ENCODE measurements around the gene GLIS1. TPM values are rescaled to one million over a fixed set of nuclear protein-coding genes. Genes with fewer than 3 reads are reported as not detected.

Gene GLIS1
- total and polyA plus RNA-seq, 3 experiments from 2014 or later = 0.18 TPM; not detected in 2

DNA sequence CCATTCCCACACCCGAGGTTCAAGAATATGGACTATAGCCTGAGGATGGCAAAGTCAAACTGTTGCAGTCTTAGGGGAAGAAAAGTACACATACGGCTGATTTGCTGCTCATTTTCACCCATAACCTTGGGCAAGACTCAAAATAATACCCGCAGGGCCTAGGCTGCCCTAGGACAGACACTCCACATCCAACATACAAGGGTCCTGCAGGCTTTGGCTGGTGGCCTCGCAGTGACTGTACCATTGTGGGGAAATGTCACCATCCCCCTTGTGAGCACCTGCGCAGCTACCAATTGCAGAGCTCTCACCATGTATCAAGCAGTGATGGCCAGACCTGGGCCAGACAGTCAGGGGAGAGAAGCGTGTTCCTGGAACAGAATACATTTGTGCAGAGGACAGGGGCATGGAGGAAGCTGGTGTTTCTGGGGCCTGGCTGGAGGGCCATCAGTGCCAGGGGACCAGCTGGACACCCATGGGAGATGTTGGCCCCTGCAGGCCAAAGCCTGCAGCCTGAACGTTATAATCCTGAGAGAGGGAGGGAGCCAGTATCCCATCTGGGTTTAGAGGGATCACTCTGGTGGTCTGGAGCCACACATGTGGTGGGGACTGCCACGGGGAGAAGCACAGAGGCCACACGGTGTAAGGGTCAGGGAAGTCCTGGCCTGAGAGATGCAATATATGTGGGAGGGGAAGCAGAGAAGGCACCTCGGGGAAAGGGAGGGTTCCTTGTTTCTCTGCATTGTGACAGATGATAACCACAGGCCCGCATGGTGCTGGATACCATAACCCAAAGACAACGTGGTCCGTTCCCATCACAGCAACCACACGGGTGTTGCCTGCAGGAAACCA is 101.2 kb downstream of the GLIS1 start:
- no peaks in the 10 kb centered on the region for H3K36me3 Mint-ChIP-seq
- Histone ChIP-seq H3K36me3 (ENCODE audit: insufficient read depth, low read length) (no peaks in the 10 kb centered on the region), H3K27ac (ENCODE audit: low read depth, low read length) (no peak overlapping the region), H3K9me3 (ENCODE audit: low read length) (no peaks in the 10 kb centered on the region), H3K4me1 (ENCODE audit: insufficient read depth, low read length) (no peaks in the 10 kb centered on the region), H3K27me3 (ENCODE audit: insufficient read depth, low read length, poor library complexity, severe bottlenecking) (no peaks in the 10 kb centered on the region), H3K4me3 (ENCODE audit: low read length) (no peak overlapping the region)
- H3K27me3 Mint-ChIP-seq = peaks cover 2 to 12% of the 10 kb centered on the region in 2 donors
- no peak overlapping the region for H3K4me3 Mint-ChIP-seq
- CTCF ChIA-PET = no interaction called here
- H3K27ac Mint-ChIP-seq = peak overlapping the region in 1 of 8 donors; percentile 52
- H3K9me3 Mint-ChIP-seq = no peaks in the 10 kb centered on the region
- H3K4me1 Mint-ChIP-seq = no peaks in the 10 kb centered on the region
- no peak for DNase-seq
- POLR2A ChIA-PET = no interaction called here

DNA sequence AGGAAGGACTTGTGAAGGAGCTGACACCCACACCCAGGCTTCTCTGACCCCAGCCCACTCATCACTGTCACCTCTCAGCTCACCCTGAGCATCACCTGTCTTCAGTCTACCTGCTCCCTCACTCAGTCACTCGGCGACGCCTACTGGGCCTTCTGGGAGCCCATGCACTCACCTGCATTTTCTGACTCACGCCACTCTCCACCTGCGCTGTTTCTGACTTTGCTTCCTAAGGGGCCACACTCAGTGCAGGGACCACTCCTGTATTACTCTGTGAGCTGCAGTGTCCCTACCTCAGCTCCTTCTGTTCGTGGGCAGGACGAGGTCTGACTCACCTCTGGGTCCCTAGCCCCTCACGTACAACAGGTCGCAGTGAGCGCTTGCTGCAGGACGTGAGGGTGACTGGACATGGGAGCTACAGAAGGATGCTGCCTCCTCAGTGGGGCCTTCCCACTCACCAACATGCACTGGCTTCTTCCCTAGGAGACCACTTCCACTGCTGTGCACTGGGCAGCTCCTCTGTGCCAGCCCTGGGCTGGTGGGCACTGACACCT is 102.3 kb downstream of the GLIS1 start:
- Mint-ChIP-seq H3K36me3 (no peaks in the 10 kb centered on the region), H3K4me3 (no peak overlapping the region), H3K9me3 (no peaks in the 10 kb centered on the region), H3K27me3 (peaks cover 0 to 10% of the 10 kb centered on the region in 2 donors), H3K27ac (no peak overlapping the region), H3K4me1 (no peaks in the 10 kb centered on the region)
- no peak overlapping the region for H3K27ac ChIP-seq (ENCODE audit: low read depth, low read length)
- H3K27me3 ChIP-seq (ENCODE audit: insufficient read depth, low read length, poor library complexity, severe bottlenecking) = no peaks in the 10 kb centered on the region
- POLR2A ChIA-PET = no interaction called here
- CTCF ChIA-PET = no interaction called here
- no peaks in the 10 kb centered on the region for H3K9me3 ChIP-seq (ENCODE audit: low read length)
- H3K4me3 ChIP-seq (ENCODE audit: low read length) = no peak overlapping the region
- no peak for DNase-seq
- no peaks in the 10 kb centered on the region for H3K4me1 ChIP-seq (ENCODE audit: insufficient read depth, low read length)
- H3K36me3 ChIP-seq (ENCODE audit: insufficient read depth, low read length) = no peaks in the 10 kb centered on the region

DNA sequence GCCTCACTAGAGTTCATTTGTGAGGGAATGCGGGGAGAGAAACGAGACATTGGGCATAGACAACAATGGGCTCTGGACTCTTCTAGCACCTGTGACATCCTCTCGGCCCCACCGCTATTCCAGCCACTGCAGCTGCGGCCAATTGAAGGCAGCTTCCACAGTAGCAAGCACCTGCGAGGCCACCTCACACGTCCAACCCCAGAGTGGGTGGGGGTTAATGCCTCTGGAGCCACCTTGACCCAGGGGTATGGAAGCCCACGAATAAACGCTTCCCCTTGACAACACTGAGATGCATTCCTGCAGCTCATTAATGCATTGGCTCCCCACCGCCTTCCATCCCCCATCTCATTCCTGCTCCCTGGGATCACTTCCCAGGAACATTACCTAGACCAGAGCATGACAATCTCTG is 104.4 kb downstream of the GLIS1 start:
- Mint-ChIP-seq H3K36me3 (no peaks in the 10 kb centered on the region), H3K4me1 (no peaks in the 10 kb centered on the region), H3K27me3 (peaks cover 0 to 10% of the 10 kb centered on the region in 2 donors), H3K9me3 (no peaks in the 10 kb centered on the region), H3K4me3 (no peak overlapping the region), H3K27ac (no peak overlapping the region)
- DNase-seq = no peak
- ChIA-PET POLR2A (no interaction called here), CTCF (no interaction called here)
- Histone ChIP-seq H3K27ac (ENCODE audit: low read depth, low read length) (no peak overlapping the region), H3K27me3 (ENCODE audit: insufficient read depth, low read length, poor library complexity, severe bottlenecking) (no peaks in the 10 kb centered on the region), H3K4me3 (ENCODE audit: low read length) (no peak overlapping the region), H3K36me3 (ENCODE audit: insufficient read depth, low read length) (no peaks in the 10 kb centered on the region), H3K4me1 (ENCODE audit: insufficient read depth, low read length) (no peaks in the 10 kb centered on the region), H3K9me3 (ENCODE audit: low read length) (no peaks in the 10 kb centered on the region)

DNA sequence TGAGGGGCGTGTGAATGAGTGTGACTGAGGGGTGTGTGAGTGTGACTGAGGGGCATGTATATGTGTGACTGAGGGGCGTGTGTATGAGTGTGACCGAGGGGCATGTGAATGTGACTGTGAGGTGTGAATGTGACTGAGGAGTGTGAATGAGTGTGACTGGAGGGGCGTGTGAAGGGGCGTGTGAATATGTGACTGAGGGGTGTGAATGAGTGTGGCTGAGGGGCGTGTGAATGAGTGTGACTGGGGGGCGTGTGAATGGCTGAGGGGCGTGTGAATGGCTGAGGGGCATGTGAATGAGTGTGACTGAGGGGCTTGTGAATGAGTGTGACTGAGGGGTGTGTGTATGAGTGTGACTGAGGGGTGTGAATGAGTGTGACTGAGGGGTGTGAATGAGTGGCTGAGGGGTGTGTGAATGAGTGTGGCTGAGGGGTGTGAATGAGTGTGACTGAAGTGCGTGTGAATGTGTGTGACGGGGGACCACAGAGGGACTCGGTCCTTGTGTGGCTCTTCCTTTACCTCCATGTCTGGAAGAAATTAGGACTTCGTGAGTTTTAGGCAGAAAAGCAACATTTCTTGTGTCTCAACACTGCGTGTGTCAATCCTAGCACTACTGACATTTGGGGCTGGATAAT is 105.8 kb downstream of the GLIS1 start:
- Histone ChIP-seq H3K27ac (ENCODE audit: low read depth, low read length) (no peak overlapping the region), H3K36me3 (ENCODE audit: insufficient read depth, low read length) (no peaks in the 10 kb centered on the region), H3K4me1 (ENCODE audit: insufficient read depth, low read length) (no peaks in the 10 kb centered on the region), H3K4me3 (ENCODE audit: low read length) (no peak overlapping the region), H3K9me3 (ENCODE audit: low read length) (no peaks in the 10 kb centered on the region), H3K27me3 (ENCODE audit: insufficient read depth, low read length, poor library complexity, severe bottlenecking) (no peaks in the 10 kb centered on the region)
- POLR2A ChIA-PET = no interaction called here
- Mint-ChIP-seq H3K4me1 (no peaks in the 10 kb centered on the region), H3K36me3 (no peaks in the 10 kb centered on the region), H3K4me3 (no peak overlapping the region), H3K9me3 (no peaks in the 10 kb centered on the region), H3K27me3 (peaks cover 2 to 13% of the 10 kb centered on the region in 2 donors), H3K27ac (no peak overlapping the region)
- CTCF ChIA-PET = no interaction called here
- no peak for DNase-seq

DNA sequence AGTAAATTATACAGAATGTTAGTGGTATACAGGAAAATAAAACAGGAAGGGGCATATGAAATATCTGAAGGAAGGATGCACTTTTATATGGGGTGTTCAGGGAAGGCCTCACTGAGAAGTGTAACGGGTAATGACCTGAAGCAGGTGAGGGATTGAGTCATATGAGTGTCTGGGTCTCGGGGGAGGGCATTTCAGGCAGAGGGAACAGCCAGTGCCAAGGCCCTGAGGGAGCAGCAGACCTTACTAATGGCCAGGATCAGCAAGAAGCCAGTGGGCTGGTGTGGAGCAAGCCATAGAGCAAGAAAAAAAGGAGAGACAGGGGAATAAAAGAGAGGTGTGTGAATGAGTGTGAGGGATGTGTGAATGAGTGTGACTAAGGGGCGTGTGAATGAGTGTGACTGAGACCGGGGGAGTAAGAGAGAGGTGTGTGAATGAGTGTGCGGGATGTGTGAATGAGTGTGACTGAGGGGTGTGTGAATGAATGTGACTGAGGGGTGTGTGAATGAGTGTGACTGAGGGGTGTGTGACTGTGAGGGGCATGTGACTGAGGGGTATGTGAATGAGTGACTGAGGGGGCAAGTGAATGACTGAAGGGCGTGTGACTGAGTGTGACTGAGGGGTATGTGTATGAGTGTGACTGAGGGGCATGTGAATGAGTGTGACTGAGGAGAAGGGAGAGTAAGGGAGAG is 107.2 kb downstream of the GLIS1 start:
- Histone ChIP-seq H3K4me1 (ENCODE audit: insufficient read depth, low read length) (no peaks in the 10 kb centered on the region), H3K27me3 (ENCODE audit: insufficient read depth, low read length, poor library complexity, severe bottlenecking) (no peaks in the 10 kb centered on the region), H3K9me3 (ENCODE audit: low read length) (no peaks in the 10 kb centered on the region), H3K36me3 (ENCODE audit: insufficient read depth, low read length) (no peaks in the 10 kb centered on the region), H3K4me3 (ENCODE audit: low read length) (no peak overlapping the region), H3K27ac (ENCODE audit: low read depth, low read length) (no peak overlapping the region)
- Mint-ChIP-seq H3K9me3 (no peaks in the 10 kb centered on the region), H3K27me3 (peaks cover 3 to 7% of the 10 kb centered on the region in 2 donors), H3K36me3 (no peaks in the 10 kb centered on the region), H3K27ac (no peak overlapping the region), H3K4me3 (no peak overlapping the region), H3K4me1 (no peaks in the 10 kb centered on the region)
- no peak for DNase-seq
- ChIA-PET CTCF (no interaction called here), POLR2A (no interaction called here)

DNA sequence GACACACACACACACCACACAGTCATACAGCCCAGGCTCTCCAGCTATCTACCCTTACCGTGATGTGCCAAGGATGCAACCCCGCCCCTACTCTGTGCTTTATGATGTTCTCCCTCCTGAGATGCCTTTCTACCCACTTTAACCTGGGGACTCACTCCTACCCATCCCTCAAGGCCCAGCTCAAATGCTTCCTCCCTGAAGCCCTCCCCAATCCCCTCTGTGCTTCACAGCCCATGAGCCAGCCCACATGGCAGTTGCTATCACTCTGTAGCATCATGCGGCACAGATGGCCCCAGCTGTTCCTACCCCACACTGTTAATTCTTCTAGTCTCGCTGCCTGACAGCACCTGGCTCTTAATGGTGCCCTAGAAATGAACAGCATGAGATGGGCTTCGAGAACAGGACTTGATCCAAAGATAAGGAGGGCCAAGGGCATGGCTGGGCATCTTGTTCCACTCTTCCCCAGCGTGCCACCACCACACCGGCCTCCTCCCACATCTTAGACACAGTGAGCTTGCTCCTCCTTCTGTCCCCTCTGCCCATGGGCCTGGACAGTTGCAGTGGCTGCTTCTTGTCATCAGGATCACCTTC is 109.8 kb downstream of the GLIS1 start:
- Mint-ChIP-seq H3K4me1 (no peaks in the 10 kb centered on the region), H3K4me3 (no peak overlapping the region), H3K36me3 (no peaks in the 10 kb centered on the region), H3K27ac (no peak overlapping the region), H3K27me3 (peaks cover 3 to 6% of the 10 kb centered on the region in 2 donors), H3K9me3 (no peaks in the 10 kb centered on the region)
- no peaks in the 10 kb centered on the region for H3K4me1 ChIP-seq (ENCODE audit: insufficient read depth, low read length)
- POLR2A ChIA-PET = no interaction called here
- no peak for DNase-seq
- H3K27me3 ChIP-seq (ENCODE audit: insufficient read depth, low read length, poor library complexity, severe bottlenecking) = no peaks in the 10 kb centered on the region
- no peaks in the 10 kb centered on the region for H3K36me3 ChIP-seq (ENCODE audit: insufficient read depth, low read length)
- no peak overlapping the region for H3K4me3 ChIP-seq (ENCODE audit: low read length)
- no peak overlapping the region for H3K27ac ChIP-seq (ENCODE audit: low read depth, low read length)
- CTCF ChIA-PET = no interaction called here
- H3K9me3 ChIP-seq (ENCODE audit: low read length) = no peaks in the 10 kb centered on the region

DNA sequence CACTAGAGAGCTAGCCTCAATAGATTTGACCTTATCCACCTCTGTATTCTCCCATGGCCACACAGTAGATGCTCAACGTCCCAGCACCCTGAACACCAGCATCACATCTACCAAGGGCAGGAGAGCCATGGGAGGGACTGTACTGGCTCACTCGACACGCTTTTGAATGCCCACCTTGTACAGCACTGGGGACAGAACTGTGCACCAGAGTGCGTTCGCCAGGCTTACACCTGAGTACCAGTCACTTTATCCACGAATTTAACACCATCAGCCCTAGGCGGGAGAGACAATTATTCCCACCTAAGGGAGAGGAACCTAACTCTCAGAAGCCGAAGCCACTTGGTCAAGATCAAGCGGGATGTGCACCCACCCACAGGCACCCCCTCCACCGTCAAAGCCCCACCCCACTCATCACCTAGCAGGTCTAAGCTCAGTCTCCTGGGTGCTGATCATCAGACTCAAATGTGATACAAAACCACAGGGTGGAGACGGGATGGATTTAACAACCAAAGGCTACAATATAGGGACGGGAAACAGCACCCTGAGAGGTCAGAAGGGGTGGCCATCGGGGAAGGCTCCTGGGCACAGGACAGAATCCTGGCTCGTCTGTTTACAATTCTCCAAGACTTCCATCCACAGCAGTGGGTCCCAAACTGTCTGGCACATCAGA is 110.5 kb downstream of the GLIS1 start:
- no peaks in the 10 kb centered on the region for H3K4me1 Mint-ChIP-seq
- peaks cover 3 to 6% of the 10 kb centered on the region in 2 donors for H3K27me3 Mint-ChIP-seq
- ChIA-PET CTCF (no interaction called here), POLR2A (no interaction called here)
- DNase-seq = no peak
- Histone ChIP-seq H3K4me3 (ENCODE audit: low read length) (no peak overlapping the region), H3K36me3 (ENCODE audit: insufficient read depth, low read length) (no peaks in the 10 kb centered on the region), H3K4me1 (ENCODE audit: insufficient read depth, low read length) (no peaks in the 10 kb centered on the region), H3K9me3 (ENCODE audit: low read length) (no peaks in the 10 kb centered on the region), H3K27ac (ENCODE audit: low read depth, low read length) (no peak overlapping the region), H3K27me3 (ENCODE audit: insufficient read depth, low read length, poor library complexity, severe bottlenecking) (no peaks in the 10 kb centered on the region)
- H3K9me3 Mint-ChIP-seq = no peaks in the 10 kb centered on the region
- no peaks in the 10 kb centered on the region for H3K36me3 Mint-ChIP-seq
- no peak overlapping the region for H3K4me3 Mint-ChIP-seq
- H3K27ac Mint-ChIP-seq = peak overlapping the region in 2 of 8 donors; percentile 8 to 34
